ENCODE measurements around the gene EGFL7.
A peak's percentile ranks its signal among the peaks of the same experiment; 100 is the strongest.

Gene EGFL7

GRCh38 chr9:136658849-136659535 is 3.7 kb upstream of the EGFL7 start:
- Histone ChIP-seq H3K27me3 (ENCODE audit: insufficient read depth, insufficient read length) (peaks cover 5% of the 10 kb centered on the region), H3K4me1 (ENCODE audit: insufficient read depth, insufficient read length) (peaks cover 13% of the 10 kb centered on the region), H3K9ac (ENCODE audit: insufficient read length, low read depth) (no peak overlapping the region), H3K9me3 (ENCODE audit: insufficient read depth, low read length) (no peaks in the 10 kb centered on the region), H3K4me3 (ENCODE audit: insufficient read length, low read depth) (no peak overlapping the region), H3K36me3 (ENCODE audit: insufficient read depth, insufficient read length, low read length) (no peaks in the 10 kb centered on the region)
- no peak for DNase-seq (ENCODE audit: low read depth, low spot score)
- TF ChIP-seq SUZ12 (IDR thresholded peaks at IDR 0.05; ENCODE audit: extremely low read depth, insufficient read depth, insufficient read length) = no peak
- no peak for TF ChIP-seq ZNF274 (IDR thresholded peaks at IDR 0.05; ENCODE audit: low read depth, low read length)
- TF ChIP-seq YY1 (IDR thresholded peaks at IDR 0.05; ENCODE audit: insufficient read depth, insufficient read length) = no peak

- peaks cover 21% of the 10 kb centered on the region for H3K4me1 ChIP-seq (ENCODE audit: insufficient read depth, insufficient read length)
- no peak for DNase-seq (ENCODE audit: low read depth, low spot score)
- no peaks in the 10 kb centered on the region for H3K36me3 ChIP-seq (ENCODE audit: insufficient read depth, insufficient read length, low read length)
- no peak for TF ChIP-seq YY1 (IDR thresholded peaks at IDR 0.05; ENCODE audit: insufficient read depth, insufficient read length)
- TF ChIP-seq SUZ12 (IDR thresholded peaks at IDR 0.05; ENCODE audit: extremely low read depth, insufficient read depth, insufficient read length) = no peak
- TF ChIP-seq ZNF274 (IDR thresholded peaks at IDR 0.05; ENCODE audit: low read depth, low read length) = no peak
- no peak overlapping the region for H3K4me3 ChIP-seq (ENCODE audit: insufficient read length, low read depth)
- no peak overlapping the region for H3K9ac ChIP-seq (ENCODE audit: insufficient read length, low read depth)
- no peaks in the 10 kb centered on the region for H3K9me3 ChIP-seq (ENCODE audit: insufficient read depth, low read length)
- H3K27me3 ChIP-seq (ENCODE audit: insufficient read depth, insufficient read length) = peaks cover 15% of the 10 kb centered on the region
Measured at GRCh38 chr9:136659861-136660784, 2.6 kb upstream of the EGFL7 start.

GRCh38 chr9:136660971-136661550 is 1.7 kb upstream of the EGFL7 start:
- H3K4me3 ChIP-seq (ENCODE audit: insufficient read length, low read depth) = no peak overlapping the region
- no peak for DNase-seq (ENCODE audit: low read depth, low spot score)
- no peak overlapping the region for H3K9ac ChIP-seq (ENCODE audit: insufficient read length, low read depth)
- TF ChIP-seq YY1 (IDR thresholded peaks at IDR 0.05; ENCODE audit: insufficient read depth, insufficient read length) = no peak
- peaks cover 18% of the 10 kb centered on the region for H3K4me1 ChIP-seq (ENCODE audit: insufficient read depth, insufficient read length)
- no peaks in the 10 kb centered on the region for H3K9me3 ChIP-seq (ENCODE audit: insufficient read depth, low read length)
- no peaks in the 10 kb centered on the region for H3K36me3 ChIP-seq (ENCODE audit: insufficient read depth, insufficient read length, low read length)
- peaks cover 15% of the 10 kb centered on the region for H3K27me3 ChIP-seq (ENCODE audit: insufficient read depth, insufficient read length)

- H3K9me3 ChIP-seq (ENCODE audit: insufficient read depth, low read length) = no peaks in the 10 kb centered on the region
- no peaks in the 10 kb centered on the region for H3K36me3 ChIP-seq (ENCODE audit: insufficient read depth, insufficient read length, low read length)
- DNase-seq (ENCODE audit: low read depth, low spot score) = no peak
- TF ChIP-seq ZNF274 (IDR thresholded peaks at IDR 0.05; ENCODE audit: low read depth, low read length) (no peak), YY1 (IDR thresholded peaks at IDR 0.05; ENCODE audit: insufficient read depth, insufficient read length) (no peak), SUZ12 (IDR thresholded peaks at IDR 0.05; ENCODE audit: extremely low read depth, insufficient read depth, insufficient read length) (no peak)
- H3K4me1 ChIP-seq (ENCODE audit: insufficient read depth, insufficient read length) = peaks cover 18% of the 10 kb centered on the region
- H3K27me3 ChIP-seq (ENCODE audit: insufficient read depth, insufficient read length) = peaks cover 15% of the 10 kb centered on the region
- H3K9ac ChIP-seq (ENCODE audit: insufficient read length, low read depth) = peak overlapping the region; percentile 21
- no peak overlapping the region for H3K4me3 ChIP-seq (ENCODE audit: insufficient read length, low read depth)
Measured at GRCh38 chr9:136661641-136662325, 933 bp upstream of the EGFL7 start.

- H3K9ac ChIP-seq (ENCODE audit: insufficient read length, low read depth) = peak overlapping the region; percentile 21
- no peak for TF ChIP-seq SUZ12 (IDR thresholded peaks at IDR 0.05; ENCODE audit: extremely low read depth, insufficient read depth, insufficient read length)
- TF ChIP-seq ZNF274 (IDR thresholded peaks at IDR 0.05; ENCODE audit: low read depth, low read length) = no peak
- TF ChIP-seq YY1 (IDR thresholded peaks at IDR 0.05; ENCODE audit: insufficient read depth, insufficient read length) = no peak
- no peaks in the 10 kb centered on the region for H3K36me3 ChIP-seq (ENCODE audit: insufficient read depth, insufficient read length, low read length)
- DNase-seq (ENCODE audit: low read depth, low spot score) = no peak
- peaks cover 20% of the 10 kb centered on the region for H3K4me1 ChIP-seq (ENCODE audit: insufficient read depth, insufficient read length)
- peaks cover 15% of the 10 kb centered on the region for H3K27me3 ChIP-seq (ENCODE audit: insufficient read depth, insufficient read length)
- H3K9me3 ChIP-seq (ENCODE audit: insufficient read depth, low read length) = no peaks in the 10 kb centered on the region
- no peak overlapping the region for H3K4me3 ChIP-seq (ENCODE audit: insufficient read length, low read depth)
Measured at GRCh38 chr9:136662326-136662655, 425 bp upstream of the EGFL7 start.

GRCh38 chr9:136664000-136664915 is 1.5 kb downstream of the EGFL7 start:
- Histone ChIP-seq H3K9ac (ENCODE audit: insufficient read length, low read depth) (peak overlapping the region; percentile 66), H3K4me3 (ENCODE audit: insufficient read length, low read depth) (no peak overlapping the region), H3K36me3 (ENCODE audit: insufficient read depth, insufficient read length, low read length) (no peaks in the 10 kb centered on the region), H3K9me3 (ENCODE audit: insufficient read depth, low read length) (no peaks in the 10 kb centered on the region), H3K4me1 (ENCODE audit: insufficient read depth, insufficient read length) (peaks cover 34% of the 10 kb centered on the region), H3K27me3 (ENCODE audit: insufficient read depth, insufficient read length) (peaks cover 15% of the 10 kb centered on the region)
- TF ChIP-seq ZNF274 (IDR thresholded peaks at IDR 0.05; ENCODE audit: low read depth, low read length) (no peak), YY1 (IDR thresholded peaks at IDR 0.05; ENCODE audit: insufficient read depth, insufficient read length) (no peak), SUZ12 (IDR thresholded peaks at IDR 0.05; ENCODE audit: extremely low read depth, insufficient read depth, insufficient read length) (no peak)
- no peak for DNase-seq (ENCODE audit: low read depth, low spot score)

Data from NT2/D1 (cell line).